ENCODE data around the gene NF1. TPM values are rescaled to one million over a fixed set of nuclear protein-coding genes. Genes with fewer than 3 reads are reported as not detected.
A peak's percentile ranks its signal among the peaks of the same experiment; 100 is the strongest.

The NF1 gene
- total and polyA plus RNA-seq, 11 donors: 6.8 to 82.0 (median 51.4) TPM

GRCh38 chr17:31320791-31321190 is 226.0 kb downstream of the NF1 start:
- Histone ChIP-seq H3K9me3 (no peaks in the 10 kb centered on the region), H3K27me3 (no peaks in the 10 kb centered on the region), H3K4me1 (peaks cover 0 to 42% (median 6%) of the 10 kb centered on the region in 12 donors), H3K4me3 (peak overlapping the region in 8 of 12 donors; percentile 2 to 60 (median 23)), H3K36me3 (peaks cover 0 to 9% (median 3%) of the 10 kb centered on the region in 9 donors), H3K27ac (peak overlapping the region in 4 of 12 donors; percentile 20 to 86 (median 40))
- ATAC-seq (no peak), DNase-seq (no peak)
- WGBS, 4 donors: 52 to 67% (median 58%) methylated on average over 1 of the region's 1 CpG
- intact Hi-C loops (cut with DNase I): no loop called here
- TF ChIP-seq POLR2A (IDR thresholded peaks at IDR 0.05): no peak
- TF ChIP-seq, protein P1, sequence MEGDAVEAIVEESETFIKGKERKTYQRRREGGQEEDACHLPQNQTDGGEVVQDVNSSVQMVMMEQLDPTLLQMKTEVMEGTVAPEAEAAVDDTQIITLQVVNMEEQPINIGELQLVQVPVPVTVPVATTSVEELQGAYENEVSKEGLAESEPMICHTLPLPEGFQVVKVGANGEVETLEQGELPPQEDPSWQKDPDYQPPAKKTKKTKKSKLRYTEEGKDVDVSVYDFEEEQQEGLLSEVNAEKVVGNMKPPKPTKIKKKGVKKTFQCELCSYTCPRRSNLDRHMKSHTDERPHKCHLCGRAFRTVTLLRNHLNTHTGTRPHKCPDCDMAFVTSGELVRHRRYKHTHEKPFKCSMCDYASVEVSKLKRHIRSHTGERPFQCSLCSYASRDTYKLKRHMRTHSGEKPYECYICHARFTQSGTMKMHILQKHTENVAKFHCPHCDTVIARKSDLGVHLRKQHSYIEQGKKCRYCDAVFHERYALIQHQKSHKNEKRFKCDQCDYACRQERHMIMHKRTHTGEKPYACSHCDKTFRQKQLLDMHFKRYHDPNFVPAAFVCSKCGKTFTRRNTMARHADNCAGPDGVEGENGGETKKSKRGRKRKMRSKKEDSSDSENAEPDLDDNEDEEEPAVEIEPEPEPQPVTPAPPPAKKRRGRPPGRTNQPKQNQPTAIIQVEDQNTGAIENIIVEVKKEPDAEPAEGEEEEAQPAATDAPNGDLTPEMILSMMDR (IDR thresholded peaks at IDR 0.05): no peak

- intact Hi-C loops (cut with DNase I): no loop called here
- ATAC-seq: peak; percentile 12 to 67 (median 54)
- Histone ChIP-seq H3K4me1 (peaks cover 0 to 35% (median 6%) of the 10 kb centered on the region in 12 donors), H3K36me3 (peaks cover 0 to 16% (median 9%) of the 10 kb centered on the region in 9 donors), H3K27ac (peak within 1 kb of the TSS in 4 of 12 donors; percentile 20 to 86 (median 40)), H3K27me3 (no peaks in the 10 kb centered on the region), H3K9me3 (no peaks in the 10 kb centered on the region), H3K4me3 (peak within 1 kb of the TSS in 8 of 12 donors; percentile 2 to 60 (median 23))
- 66 to 77% (median 74%) methylated on average over 3 of the region's 3 CpGs for WGBS, 4 donors
- peak in 3 of 5 donors; percentile 15 to 38 (median 31) for DNase-seq
- TF ChIP-seq POLR2A (IDR thresholded peaks at IDR 0.05): no peak
- TF ChIP-seq, protein P1 (IDR thresholded peaks at IDR 0.05): no peak
These were observed 226.7 kb downstream of the NF1 start, which contains the start of gene EVI2A for GRCh38 chr17:31321481-31321880. Gene EVI2A, minus strand, starts transcription at chr17:31321622. Its CDS starts 2,609 bp downstream, at chr17:31319013.

GRCh38 chr17:31321966-31322365 is 227.2 kb downstream of the NF1 start:
- peak overlapping the region in 1 of 12 donors; percentile 60 for H3K4me3 ChIP-seq
- WGBS, 4 donors: 90 to 96% (median 94%) methylated on average over 4 of the region's 4 CpGs
- peaks cover 0 to 30% (median 6%) of the 10 kb centered on the region in 12 donors for H3K4me1 ChIP-seq
- H3K27me3 ChIP-seq: no peaks in the 10 kb centered on the region
- peaks cover 0 to 21% (median 14%) of the 10 kb centered on the region in 9 donors for H3K36me3 ChIP-seq
- intact Hi-C loops (cut with DNase I): no loop called here
- no peaks in the 10 kb centered on the region for H3K9me3 ChIP-seq
- TF ChIP-seq POLR2A (IDR thresholded peaks at IDR 0.05): no peak
- no peak for ATAC-seq
- no peak for DNase-seq
- peak overlapping the region in 1 of 12 donors; percentile 86 for H3K27ac ChIP-seq

GRCh38 chr17:31323551-31323950 is 228.8 kb downstream of the NF1 start:
- Histone ChIP-seq H3K4me1 (peaks cover 0 to 16% (median 0%) of the 10 kb centered on the region in 12 donors), H3K4me3 (no peak overlapping the region), H3K36me3 (peaks cover 0 to 33% (median 27%) of the 10 kb centered on the region in 9 donors), H3K27ac (no peak overlapping the region), H3K27me3 (no peaks in the 10 kb centered on the region), H3K9me3 (no peaks in the 10 kb centered on the region)
- DNase-seq (no peak), ATAC-seq (no peak)
- no peak for TF ChIP-seq POLR2A (IDR thresholded peaks at IDR 0.05)
- TF ChIP-seq, protein P1 (IDR thresholded peaks at IDR 0.05): no peak
- intact Hi-C loops (cut with DNase I): no loop called here

Data from heart left ventricle (tissue), 16 donors.